Measurements from ENCODE around the gene FAM13A.

Gene FAM13A

DNA sequence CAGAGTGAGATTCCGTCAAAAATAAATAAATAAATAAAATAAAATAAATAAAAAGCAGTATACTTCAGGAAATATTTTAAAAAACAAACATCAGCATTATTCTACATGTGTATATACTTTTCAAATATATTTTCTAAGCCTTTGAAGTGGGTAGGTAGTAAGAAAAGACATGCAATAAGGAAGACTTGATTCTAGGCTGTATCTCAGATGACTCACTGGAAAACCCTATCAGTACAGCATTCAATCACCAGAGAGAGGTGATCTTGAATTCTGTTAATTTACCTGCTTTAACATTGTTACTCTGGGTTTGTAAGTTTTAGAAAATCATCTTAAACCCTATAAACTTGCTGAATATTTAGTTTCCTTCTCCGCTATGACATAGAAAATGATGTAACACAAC lies 252.8 kb downstream of the FAM13A start:
- DNase-seq: no peak

DNA sequence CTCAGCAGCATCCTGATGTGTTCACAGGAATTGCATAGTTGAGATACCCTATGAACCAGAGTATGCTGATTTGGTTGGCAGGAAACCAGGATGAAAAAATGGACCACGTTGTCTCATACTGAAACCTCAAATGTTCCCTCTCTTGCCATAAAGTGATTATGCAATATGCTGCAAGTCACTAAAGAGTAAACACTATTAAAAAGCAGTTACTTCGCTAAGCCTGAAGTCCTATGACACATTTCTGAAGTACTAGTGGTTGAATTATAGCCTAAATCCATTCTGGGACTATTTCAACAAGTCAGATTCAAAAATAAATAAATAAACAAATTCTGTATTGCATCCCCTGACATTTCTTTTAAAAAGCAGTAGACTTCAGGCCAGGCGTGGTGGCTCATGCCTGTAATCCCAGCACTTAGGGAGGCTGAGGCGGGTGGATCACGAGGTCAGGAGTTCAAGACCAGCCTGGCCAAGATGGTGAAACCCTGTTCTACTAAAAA lies 253.3 kb downstream of the FAM13A start:
- DNase-seq: peak; percentile 22

DNA sequence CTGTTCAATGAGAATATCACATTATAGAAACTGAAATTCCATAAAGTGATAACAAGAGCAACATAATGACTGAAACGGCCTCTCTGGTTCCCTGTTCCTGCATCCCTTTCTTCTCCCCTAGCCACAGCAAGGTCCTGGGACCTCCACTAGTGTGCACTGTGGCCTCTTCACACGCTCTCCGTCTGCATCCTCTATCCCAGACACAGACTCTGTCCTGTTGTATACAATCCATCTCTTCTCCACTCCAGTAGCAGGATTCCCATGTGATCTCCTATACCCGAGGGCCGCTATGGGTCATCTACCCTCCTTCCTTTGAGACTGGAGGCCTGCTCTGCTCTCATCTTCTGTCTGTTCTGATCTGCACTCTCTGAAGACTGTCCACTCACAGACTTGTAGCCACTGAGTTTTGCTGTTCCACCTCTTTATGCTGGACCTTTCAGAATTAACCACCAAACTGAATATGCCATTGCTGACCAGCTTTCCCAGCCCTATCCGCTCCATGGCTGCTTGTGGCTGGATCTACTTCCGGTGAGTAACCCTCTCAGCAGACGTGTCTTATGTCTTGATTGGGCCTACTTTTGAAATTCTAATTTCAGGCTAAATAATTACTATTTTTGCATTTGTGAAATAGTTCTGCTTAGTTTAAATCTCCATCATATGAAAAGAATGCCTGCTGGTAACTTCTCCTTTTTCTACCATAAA lies 254.2 kb downstream of the FAM13A start:
- no peak for DNase-seq

DNA sequence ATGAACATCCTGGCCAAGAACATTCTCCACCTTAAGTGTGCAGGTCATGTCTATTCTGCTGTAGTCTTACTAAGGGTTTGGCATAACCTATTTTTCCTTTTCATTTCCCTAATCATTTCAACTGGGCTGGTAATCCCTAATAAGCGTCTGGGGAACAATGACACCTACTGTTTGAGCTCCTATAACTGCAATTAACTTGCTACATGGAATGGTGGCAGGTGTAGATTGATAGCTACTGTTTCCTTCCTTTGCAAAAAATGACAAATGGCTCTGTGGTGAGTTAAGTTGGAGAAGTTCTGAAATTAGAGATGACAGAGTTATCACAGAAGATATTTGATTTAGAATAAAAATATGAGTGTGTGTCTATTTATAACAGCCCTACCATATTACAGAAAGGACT lies 254.8 kb downstream of the FAM13A start:
- no peak for DNase-seq

DNA sequence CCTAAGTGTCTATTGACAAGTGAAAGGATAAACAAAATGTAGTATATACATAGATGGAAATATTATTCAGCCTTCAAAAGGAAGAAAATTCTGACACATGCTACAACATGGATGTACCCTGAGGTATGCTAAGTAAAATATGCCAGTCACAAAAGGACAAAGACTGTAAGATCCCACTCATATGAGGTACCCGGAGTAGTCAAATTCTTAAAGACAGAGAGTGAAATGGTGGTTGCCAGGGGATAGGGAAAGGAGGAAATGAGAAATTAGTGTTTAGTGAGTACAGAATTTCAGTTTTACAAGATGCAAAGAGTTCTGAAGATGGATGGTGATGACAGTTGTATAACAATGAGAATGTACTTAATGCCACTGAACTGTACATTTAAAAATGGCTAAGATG lies 257.1 kb downstream of the FAM13A start:
- no peak for DNase-seq

DNA sequence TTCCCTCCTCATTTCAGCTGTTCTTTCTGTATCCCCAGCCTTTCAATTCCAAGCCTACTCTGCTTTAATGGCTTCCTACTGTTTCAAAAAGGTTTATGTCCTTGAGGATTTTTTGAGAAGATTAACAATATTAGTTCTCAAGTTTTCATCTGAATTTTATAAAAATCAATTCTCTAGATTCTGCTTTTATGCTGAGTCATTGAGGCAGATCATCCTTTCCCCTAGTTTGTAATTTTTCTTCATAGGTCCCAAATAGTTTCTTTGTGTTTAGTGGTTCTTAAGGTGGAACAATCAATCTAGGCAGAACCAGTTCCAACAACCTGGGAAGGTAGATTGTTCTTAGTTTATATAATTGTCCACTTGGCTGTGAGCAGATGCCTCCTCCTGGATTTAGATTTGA lies 259.3 kb downstream of the FAM13A start:
- DNase-seq: no peak

DNA sequence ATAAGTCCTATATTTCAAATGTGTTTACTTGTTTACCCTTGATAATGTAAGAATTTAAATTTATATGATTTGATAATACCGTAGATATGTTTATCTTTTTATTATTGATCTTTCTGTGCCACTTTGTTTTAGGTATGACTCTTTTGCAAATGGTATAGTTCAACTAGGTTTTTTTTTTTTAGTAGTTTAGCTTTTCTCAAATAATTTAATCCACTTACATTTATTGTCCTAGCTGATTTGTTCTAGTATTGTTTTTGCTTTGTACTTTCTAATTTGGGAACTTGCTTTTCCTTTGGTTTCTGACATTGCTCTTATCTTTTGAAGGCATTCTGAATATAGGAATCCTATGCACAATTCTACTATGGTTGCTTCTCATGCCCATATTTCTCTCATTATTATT lies 260.4 kb downstream of the FAM13A start:
- no peak for DNase-seq

DNA sequence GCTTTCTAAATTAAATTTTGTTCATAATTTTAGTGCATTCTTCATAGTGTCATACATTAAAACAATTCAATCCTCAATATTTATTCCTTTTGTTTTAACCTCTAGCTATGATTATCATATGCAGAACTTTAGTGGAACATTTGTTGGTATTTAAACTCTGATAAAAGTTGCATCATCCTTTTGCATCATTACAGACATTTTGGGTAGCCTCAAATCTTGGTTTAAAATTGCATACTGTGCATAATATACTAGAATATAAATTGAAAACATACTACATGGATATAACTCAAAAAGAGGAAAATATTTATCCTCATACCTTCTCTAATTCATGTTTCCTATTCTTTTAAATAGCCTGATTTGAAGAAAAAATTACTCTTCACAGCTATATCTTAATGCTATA lies 262.0 kb downstream of the FAM13A start:
- no peak for DNase-seq

DNA sequence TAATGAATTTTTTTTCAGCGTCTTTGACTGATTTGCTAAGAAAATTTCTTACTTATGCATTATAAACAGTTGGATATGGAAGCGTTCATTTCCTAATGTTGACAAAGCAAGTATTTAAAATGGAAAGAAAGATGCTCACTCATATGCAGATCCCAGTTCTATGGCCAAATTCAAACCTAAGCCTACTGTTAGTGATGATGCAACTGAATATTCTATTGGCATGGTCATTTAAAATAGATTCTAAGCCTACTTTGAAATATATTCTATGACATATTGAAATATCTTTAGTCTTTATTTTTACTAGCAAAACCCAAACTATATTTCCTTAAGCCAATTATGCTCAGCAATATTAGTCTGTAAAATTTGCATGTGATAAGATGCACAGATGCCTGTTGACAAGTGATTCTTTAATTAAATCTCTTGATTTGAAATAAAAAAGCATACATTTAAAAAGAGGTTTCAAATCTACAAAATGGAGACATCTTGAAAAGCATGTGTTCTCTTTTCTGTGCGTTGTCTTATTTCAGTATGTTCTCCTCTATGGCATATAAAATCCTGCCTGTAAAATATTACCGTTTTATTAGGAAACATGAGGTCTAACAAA lies 262.8 kb downstream of the FAM13A start:
- DNase-seq: no peak

DNA sequence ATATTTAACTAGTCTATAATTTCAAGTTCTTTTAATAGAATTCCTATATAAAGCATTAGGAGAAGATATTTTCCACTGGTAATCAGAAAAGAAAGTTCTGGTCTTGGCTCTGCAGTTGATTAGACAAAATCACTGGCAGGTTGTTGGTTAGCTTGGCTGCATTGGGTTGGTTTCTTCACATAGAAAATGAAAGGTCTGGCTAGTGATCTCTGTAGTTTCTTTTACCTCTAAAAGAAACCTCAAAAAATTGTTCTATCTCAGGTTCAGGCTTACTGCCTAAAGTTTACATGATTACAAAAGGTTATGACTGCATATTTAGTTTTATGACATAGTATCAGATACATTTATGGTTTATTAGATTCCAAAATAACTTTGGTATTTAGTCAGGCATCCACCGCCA lies 263.5 kb downstream of the FAM13A start:
- no peak for DNase-seq

DNA sequence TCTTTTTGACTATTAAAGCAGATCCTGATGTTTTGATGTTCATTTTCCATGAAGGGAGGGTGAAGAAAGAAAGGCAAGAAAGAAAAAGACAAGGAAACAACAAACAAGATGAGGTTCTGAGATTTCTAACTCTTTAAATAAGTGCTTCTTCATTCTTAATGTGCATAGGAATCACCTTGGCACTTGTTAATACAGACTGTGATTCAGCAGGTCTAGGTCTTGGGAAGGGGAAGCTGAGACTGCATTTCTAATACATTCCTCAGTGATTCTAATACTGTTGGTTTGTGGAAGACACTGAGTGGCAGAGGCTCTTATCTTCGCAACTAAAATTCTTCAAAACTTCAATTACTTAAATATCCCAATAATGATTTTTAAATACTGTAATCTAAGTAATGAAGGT lies 264.2 kb downstream of the FAM13A start:
- DNase-seq: no peak

DNA sequence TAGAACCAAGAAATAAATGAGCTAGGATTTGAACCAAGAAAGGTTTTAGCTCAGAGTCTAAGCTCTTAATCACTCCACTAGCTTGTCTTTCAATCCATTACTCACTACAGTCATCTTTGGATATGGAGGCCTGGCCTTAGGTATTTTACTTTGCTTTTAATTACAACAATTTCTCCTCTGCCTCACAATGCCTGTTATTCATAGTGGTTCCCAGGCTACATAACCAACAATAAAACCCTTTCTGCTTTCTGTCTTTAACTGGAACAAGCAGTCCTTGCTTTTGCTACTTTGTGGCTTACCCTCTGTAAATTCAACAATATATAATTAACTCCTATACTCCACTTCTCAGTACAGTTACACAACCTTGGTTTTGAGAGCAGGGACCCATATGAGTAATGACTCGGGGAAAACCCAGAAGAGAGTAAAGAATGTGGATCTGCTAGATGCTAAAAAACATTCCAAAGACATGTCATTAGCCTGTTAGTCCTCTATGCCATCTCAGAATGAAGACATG lies 264.7 kb downstream of the FAM13A start:
- DNase-seq: no peak

DNA sequence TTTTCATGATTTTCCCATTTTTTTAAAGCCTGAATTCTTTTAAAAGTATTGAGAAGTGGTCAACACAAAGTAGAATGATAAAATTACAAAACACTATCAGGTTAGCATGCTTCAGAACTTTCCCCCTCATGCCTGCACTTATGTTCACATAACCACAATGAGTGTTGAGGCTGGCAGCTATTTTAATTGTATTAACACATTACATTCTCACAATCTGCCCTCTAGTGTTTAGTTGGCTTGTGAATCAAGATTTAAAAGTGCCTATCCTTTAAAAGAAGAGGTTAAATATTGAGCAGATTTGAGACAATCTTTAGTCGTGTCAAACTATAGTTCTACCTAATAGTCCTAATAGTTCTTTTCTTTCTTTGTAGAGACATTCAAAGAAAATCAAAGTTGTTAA lies 265.7 kb downstream of the FAM13A start:
- DNase-seq: no peak

DNA sequence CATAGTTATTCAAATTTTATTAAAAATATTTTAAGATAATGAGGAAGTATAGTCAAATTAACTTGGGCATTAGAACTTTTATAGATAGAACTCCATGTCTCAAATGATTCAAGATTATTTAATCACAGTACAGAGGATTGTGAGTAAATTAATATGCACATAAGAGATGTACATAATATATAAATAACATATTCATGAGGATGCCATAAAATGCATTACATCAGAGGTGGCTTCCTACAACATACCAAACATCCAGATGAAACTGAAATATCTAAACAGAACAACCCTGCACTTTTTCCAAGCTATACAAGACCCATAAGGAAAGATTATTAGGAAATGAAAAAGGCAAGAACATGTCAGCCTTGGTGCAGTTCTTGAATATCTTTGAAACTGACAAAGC lies 268.1 kb downstream of the FAM13A start:
- DNase-seq: no peak

DNA sequence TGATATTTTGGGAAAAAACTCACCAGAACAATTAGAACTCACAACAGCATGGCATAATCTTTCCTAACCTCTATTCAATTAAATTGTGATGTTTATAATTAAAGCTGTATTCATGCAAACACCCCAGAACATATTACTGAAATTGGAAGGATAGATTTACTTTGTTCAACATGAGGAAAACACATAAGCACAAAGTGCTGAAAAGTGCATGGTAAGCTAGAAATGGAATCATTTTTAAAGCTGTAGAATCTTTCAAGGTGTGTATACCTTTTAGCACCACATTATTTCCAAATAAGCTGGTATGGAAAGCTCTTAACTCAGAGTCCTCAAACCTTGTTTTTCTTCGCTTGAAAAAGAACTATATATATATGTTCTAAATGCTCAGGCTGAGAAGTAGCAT lies 268.6 kb downstream of the FAM13A start:
- DNase-seq: no peak

DNA sequence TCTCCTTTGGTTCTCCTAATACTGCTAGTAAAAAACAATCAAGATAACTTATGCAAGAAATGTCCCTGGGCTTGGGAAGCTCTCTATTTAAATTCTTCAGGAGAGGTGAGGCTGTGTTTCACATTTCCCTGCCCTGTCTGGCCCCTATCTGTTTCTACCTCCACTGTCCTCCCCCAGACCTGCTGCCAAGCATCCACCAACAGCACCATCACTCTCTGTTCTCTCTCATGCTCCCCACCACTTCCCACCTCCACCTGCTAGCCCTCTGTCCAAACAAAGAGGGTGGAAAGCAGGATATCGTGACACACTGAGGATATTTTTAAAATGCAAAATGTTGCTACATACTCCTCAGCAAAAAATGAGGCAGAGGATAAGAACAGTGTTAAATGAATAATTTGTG lies 271.0 kb downstream of the FAM13A start:
- DNase-seq: no peak

DNA sequence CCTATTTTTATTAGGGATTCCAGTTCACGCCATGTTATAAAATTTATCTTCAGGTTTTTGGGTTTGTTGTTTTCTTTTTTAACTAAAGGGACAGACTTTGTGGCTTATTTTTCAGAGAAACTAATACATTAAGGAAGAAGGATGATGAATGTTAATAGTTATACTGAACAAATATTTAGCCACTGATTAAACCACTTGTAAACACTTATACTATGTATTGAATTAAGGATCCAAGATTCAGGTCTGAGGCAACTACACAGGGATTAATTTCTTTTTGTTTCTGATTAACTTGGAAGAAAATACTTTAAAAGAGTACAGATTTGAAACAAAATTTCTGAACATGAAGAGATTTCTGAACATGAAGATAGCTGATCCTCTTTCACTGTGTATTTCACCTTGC lies 276.6 kb downstream of the FAM13A start:
- DNase-seq: no peak

DNA sequence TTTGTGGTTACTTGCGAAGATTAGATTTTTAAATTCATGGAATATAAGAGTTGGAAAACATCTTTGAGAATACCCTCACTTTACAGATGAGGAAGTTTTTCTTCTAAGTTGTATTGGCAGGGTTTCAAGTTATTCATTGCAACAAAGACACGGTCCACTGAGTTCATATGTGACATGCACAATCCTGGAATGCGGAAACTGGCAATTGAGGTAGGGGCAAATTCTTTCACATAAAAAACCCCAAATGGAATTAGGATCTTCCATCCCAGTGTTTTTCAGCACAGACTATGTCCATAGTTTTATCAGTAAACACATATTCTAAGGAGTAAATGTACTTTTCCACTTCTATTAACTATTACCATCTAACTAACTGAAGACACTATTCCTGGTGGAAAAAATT lies 277.6 kb downstream of the FAM13A start:
- DNase-seq: no peak

DNA sequence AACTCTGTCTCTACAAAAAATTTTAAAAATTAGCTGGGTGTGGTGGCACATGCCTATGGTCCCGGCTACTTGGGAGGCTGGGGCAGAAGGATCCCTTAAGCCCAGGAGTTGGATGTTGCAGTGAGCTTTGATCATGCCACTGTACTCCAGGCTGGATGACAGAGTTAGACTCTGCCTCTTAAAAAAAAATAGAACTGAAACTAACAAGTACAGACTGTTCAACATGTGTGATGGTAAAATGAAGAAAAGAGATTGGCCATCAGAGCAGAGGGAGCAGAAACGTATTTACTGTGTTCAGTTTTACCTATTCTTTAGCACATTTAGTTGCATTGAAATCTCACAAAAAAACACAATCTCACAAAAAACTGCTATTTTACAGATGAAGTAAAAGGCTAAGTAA lies 281.5 kb downstream of the FAM13A start:
- no peak for DNase-seq

DNA sequence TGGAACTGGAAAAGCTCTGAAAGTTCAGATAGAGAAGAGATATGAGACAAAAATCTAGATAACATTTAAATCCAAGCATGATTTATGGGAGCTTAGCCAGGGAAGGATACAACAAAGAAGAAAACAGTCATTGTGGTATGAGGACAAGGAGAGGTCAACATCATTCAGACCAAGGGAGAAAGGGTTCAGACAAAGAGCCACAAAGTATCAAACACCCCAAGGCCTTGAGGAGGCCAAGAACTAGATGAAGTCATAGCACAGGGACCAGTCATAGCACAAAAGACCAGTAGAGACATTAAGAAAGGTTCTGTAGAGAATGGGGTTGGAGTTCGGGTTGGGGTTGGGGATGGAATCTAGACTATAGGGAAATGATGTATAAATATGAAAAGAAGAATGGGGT lies 282.0 kb downstream of the FAM13A start:
- DNase-seq: no peak

DNA sequence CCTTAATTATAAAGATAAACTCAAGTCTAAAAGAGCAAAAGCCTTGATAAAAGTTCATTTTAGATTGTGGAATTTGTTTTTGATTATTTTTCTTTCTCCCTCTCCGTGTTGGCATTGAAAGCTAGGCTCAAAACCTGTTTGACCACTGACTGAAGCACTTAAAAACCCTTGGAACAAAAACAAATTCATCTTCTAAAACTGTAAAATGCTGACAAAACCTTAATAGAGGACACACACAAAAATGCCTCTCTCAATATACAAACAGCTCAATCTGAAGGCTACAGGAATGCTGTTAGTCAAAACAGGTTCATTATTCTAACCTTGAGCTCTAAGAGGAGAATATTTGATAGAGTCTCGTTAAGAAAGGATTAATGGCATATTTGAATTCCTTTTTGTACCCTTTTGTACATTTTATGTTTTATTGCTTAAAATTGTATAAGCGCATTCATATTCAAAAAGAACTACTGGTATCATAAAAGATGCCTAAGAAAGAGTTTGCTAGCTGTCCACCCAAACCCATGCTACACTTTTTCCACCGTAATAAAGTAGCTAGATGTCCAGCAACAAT lies 285.0 kb downstream of the FAM13A start:
- DNase-seq: no peak

DNA sequence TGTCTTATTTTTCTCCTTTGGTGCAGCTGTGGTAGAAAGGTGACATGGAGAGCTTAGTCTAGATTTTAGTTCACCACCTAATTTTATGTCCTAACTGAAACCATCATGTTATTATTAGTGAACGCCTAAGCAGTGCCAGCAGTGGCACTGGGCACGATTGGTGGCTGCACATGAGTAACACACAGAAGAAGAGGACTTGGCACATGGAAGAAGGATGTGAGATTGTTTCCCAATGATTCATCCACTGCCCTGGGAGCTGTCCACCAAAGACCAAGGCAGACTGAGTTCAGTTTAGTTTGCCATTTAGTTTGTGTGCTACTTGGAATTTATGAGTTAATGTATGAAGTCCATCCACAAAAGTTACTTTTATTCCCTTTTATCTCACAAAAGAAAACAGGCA lies 291.3 kb downstream of the FAM13A start:
- no peak for DNase-seq

DNA sequence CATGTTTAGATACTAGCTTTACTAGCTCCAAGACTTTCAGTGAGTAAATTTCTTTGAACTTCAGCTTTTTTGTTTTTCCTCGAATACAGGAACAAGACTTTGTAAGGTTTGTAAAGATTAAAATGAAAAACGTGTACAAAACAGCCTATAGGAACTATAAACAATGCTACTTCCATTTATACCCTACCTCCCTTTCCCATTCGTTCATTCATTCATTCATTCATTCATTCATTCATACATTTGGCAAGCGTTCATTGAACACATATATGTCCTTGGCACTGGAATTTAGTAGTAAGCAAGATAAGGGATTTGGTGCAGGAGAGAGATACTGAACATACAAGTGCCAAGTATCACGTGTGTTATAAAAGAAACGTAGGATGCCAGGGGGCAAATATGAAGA lies 293.9 kb downstream of the FAM13A start:
- DNase-seq: no peak

DNA sequence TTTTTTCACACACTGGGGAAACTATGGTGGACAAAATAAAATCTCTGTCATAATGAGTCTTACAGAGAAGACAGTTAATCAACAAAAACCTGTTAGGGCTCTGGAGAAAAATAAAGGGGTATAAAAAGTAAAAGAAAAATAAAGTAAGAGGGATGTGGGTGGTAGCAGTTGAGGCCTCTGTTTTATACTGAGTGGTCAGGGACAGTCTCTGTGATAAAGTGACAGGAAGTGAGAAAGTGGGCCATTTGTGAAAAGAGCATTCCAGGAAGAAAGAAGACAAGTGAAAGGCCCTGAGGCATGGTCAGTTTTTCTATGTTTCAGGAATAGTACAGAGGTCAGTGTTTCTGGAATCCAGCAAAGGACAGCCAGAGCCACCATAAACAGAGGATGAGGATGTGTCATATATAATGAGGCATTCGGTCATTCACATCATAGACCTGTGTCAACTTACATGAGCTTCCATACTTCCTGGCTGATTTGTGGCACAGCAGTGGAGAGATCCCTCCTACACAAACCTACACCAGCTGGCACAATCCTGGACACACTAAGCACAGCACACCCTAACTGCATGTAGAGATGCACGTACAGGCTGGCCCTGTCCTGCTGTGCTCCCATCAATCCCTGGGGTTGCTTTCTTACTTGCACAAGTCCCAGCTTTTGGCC lies 295.0 kb downstream of the FAM13A start:
- no peak for DNase-seq

Measured in NCI-H2029 (cell line).